ENCODE data around the gene ARHGEF2.
"Not testable (repeated sequence)": the region's sequence is repeated elsewhere in the genome, so short reads cannot be mapped to it uniquely, and the experiment has no call there.

ARHGEF2 gene

DNA sequence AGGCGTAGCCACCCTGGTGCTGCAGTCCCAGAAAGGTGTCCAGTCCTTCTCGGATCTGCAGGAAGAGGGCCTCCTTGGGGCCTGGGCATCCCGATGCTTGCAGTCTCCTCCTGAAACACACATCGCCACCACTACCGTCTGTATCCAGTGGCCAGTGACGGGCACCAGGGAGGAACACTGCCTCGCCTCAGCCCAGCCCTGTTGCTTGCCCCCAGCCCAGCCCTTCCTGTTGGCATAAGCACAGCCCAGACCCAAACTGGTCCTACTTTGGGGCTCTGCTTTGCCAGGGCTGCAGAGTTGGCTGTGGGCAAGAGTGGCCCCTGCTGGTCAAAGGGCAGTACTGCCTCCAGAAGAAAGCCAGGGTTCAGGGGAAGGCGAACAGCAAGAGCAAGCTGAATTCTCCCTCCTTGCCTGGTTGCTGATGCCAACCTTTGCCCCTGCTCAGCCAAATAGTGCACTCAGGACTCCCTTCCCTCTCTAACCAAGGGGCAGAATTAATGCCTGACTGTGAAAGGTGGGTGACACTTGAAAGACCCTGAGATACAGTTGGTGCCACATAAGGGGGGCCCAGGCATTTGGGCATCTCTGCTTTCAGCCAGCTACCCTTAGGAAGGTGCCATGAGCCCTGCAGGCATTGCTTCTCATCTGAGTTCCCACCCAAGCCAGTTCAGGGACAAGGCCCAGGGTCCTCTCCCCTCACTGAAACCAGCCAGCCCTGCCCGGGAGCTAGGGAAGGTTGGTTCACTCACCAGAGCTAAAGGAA lies 11.1 kb upstream of the ARHGEF2 start:
- peak; percentile 59 for DNase-seq

DNA sequence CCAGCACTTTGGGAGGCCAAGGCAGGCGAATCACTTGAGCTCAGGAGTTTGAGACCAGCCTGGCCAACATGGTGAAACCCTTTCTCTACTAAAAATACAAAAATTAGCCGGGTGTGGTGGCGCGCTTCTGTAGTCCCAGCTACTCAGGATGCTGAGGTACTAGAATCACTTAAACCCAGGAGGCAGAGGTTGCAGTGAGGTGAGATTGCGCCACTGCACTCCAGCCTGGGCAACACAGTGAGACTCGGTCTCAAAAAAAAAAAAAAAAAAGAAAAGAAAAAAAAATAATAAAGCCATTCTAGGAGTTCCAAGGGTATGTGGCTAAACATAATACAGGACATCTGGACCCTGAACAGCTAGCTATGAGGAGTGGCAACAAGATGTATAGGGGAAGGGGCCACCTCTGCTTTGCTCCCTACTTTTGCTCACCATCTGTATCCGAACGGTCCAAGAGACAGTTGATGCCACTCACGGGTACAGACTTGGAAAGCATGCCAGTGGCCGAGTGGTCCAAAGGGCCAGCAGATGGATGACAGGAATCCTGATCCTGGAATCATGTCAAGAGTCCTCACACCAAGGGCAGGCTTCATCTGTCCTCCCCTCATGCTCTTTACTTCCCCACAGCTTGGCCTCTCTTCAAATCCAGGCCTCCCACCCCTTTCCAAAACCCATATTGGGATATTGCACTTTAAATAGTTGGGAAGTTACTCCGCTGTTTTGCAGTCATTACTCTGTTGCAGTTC lies 6.7 kb upstream of the ARHGEF2 start:
- DNase-seq, result not testable (repeated sequence)

DNA sequence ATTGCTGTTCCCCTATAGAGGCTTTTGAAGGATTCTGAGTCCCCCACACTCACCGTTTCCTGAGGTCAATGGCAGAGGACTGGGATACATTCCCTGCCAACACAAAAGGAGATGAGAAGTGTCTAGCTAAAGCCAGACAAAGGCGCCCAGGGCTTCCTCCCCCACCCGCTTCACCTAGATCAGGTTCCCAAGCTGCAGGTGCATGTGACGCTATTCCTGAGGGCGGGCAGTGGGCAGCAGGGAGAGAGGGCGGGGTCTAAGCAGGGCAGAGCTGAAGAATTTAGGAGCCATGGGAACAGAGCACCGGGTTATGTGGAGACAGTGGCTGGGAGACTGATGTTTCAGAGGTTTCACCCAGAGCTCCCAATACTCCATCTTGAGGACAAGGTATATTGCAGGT lies 6.0 kb upstream of the ARHGEF2 start:
- peak; percentile 76 for DNase-seq

DNA sequence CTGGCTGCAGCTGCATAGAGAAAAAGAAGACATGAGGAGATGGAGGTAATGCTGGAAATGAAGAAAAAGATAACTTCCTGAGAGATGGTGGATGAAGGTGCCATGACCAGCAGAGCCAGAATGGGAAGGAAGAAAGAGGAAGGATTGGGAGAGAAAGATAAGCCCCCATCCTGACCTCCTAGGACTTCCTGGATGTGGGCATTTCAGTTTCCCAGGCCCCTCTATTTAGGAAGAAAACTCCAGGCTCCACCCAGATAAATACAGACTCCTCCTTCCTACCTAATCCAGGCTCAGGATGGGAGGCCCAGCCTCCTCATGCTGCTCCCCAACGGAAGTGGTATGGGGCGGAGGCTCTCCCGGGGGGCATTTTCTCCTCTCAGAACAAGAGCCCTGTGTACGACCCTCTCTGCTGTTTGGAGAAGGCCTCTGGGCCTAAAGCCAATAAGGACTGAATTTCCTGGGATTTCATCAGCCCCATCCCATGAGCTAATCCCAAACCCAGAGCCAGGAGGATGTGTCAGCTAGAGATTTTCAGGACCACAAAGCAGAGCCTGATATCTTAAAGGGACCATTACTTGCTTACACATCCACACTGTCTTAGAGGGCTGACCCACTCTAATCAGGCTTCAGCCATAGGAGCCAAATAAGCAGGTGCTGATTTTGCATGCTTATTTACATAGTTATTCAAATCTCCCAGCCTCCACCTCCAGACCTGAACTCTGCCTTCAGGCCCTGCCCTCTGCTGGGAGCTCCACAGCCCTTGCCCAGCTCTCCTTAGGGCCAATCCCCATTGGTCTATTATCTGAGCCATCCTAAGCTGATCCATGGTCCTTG lies 5.1 kb upstream of the ARHGEF2 start:
- DNase-seq, result peak; percentile 20

DNA sequence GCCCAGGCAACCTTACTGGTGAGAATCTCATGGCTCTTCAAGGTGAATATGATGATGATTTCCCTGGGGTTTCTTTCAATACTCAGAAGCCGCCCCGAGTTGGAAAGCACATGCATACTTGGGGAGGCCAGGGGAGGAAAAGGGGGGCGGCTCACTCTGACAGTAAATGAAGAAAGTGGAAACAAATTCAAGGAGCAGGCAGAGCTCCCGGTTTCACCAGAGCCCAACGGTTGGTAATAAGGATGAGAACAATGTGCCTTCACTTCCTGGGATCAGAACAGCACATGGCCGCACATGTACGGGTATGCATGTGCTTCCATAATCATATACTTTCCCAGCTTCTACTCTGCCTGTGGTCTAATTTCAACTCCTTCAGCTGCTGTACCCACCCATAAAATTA lies 3.8 kb upstream of the ARHGEF2 start:
- DNase-seq, result no peak

DNA sequence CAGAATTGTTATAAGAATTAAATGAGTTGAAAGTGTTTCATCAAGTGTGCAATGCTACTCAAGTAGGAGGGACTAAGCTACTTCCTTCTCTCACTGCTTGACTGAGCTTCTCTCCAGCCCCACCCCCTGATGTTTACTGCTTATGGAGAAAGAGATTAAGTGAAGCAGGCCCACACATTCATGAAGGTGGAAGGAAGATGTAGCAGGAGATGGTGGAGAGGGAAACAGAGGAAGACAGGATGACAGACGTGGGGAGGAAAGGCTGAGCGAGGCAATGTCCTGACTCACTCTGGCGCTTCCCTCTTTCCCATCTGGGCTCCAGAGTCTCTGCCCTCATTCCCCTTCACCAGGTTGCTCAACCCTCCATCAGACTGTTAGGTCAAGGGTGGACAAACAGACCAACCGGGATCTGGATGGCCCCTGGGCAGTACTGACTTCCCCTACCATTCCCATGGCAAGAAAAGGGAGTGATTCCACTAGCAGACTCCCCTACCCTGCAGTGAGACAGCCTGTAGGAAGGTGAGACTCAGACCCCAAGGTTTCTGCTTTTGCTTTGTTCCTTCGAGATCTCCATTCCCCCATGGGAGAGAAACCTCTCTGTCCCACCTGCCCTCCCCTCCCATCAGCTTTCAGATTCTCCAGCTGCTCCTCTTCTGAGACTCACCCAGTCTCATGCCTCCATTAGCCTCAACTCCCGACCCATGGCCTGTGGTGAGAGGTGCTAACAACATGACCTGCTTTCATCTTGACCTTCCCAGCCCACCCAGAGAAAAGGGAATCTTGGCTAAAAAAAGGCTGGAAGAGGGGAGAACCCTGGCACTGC lies 3.1 kb upstream of the ARHGEF2 start:
- DNase-seq, result no peak

DNA sequence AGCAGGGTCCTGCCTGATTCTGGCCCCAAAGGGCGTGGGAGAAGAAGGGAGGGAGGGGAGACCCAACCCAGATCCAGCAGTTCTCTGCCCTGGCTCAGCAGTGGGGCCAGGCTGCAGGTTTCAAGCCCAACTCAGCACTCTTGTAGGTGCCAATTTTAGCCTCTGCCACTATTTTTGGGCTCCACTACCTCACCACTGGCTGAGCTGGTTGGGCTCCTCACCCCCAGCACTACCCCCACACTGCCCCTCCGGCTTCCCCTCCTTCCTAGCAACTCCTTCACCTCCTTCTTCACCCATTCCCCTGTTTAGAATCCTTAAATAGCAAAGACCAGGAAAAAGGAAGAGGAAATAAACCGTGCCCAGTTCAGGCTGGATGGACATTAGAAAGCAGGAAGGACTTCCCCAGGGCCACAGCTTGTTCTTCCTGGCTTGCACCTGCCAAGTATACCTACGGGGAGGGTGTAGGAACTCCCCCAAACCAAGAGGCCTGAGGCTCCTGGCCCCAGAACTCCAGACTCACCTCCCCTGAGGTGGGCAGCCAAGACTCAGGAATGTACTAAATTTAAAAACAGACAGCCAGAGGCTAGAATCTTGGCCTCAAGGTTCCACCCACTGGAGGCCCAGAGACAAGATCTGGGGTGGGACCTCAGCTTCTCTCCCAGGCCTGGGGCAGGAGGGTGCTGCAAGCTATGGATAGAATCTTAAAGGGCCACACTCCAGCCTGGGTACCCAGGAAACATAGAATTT lies 1.4 kb upstream of the ARHGEF2 start:
- no peak for DNase-seq

DNA sequence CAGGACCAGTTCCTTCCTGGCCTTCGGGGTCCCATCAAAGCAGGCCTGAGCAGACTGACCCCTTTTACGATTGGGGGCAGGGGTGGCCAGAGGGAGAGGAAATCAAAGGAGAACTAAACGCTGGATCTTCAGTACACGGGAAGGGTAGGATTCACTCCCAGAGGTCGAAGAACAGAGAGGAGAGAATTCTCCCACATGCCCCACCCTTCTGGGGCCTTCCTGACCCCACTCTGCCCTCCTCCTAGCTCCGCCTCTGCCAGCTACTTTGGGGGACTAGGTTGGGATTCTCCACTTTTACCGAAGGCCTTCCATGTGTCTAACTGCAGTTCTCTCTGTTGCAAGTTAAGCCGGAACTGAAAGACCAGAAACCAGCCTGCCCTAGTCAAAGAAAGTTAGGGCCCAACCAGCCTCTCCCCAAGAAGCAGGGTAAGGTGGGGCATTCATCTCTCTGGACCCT lies 654 bp upstream of the ARHGEF2 start:
- no peak for DNase-seq

DNA sequence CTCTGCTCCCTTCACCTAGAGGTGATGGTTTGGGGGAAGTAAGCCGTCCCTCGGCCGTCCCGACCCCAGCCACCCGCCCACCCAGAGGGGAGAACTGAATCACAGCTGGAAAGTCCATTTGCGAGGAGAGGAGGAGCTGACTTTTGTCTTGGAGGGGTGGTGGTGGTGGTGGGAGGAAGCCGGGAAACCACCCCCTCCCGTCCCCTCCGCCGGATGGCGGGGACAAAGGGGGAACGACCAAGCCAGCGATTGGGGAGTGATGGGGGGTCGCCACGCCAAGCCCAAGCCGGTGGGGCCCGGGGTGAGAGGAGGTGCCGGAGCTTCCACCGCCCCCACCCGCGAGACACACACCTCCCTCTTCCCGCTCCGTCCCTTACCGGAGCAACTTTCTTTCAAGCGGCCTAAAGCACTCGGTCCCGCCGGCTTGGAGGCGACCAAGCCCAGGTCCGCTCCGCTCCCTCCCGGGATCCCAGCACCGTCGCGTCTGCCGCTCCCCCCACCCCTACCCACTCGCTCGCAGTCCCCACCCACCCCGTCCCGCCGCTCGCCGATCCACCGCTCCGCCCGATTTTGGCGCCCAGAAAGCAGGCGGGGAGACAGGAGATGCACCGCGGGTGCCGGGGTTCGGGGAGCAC lies 540 bp downstream of the ARHGEF2 start:
- DNase-seq, result no peak

DNA sequence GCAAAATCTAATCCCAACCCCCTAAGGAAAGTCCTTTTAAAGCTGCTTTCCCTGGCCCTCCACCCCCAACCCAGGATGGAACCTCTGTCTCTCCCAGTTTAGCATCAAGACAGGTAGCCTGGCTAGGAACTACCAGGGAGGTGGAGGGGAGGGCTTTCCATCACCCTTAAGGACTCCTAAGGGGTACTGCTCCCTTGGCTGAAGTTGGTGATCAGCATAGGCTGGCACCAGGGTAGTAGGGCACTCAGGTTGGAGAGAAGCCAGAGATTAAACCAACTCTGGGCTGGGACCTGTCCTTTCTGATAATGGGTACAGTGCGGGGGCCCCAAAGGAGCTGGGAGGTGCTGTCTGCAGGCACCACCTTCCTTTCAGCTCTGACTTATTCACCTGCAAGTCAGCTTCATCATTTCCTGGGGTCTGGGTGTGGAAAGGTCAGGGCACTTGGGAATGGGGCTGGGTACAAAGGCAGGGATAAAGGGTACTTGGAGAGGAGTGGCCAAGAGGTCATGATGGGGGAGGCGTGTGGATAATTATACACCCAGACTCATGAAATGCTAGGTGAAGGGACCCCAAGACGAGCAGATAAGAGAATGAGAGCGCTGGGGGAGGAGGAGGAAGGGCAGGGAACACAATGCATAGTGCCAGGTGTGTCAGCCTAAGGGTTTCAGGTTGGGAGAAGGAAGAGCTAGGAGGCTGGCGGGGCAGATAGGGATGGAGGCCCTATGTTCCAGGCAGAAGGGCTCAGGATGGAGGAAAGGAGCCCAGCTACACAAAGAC lies 1.2 kb downstream of the ARHGEF2 start:
- no peak for DNase-seq

DNA sequence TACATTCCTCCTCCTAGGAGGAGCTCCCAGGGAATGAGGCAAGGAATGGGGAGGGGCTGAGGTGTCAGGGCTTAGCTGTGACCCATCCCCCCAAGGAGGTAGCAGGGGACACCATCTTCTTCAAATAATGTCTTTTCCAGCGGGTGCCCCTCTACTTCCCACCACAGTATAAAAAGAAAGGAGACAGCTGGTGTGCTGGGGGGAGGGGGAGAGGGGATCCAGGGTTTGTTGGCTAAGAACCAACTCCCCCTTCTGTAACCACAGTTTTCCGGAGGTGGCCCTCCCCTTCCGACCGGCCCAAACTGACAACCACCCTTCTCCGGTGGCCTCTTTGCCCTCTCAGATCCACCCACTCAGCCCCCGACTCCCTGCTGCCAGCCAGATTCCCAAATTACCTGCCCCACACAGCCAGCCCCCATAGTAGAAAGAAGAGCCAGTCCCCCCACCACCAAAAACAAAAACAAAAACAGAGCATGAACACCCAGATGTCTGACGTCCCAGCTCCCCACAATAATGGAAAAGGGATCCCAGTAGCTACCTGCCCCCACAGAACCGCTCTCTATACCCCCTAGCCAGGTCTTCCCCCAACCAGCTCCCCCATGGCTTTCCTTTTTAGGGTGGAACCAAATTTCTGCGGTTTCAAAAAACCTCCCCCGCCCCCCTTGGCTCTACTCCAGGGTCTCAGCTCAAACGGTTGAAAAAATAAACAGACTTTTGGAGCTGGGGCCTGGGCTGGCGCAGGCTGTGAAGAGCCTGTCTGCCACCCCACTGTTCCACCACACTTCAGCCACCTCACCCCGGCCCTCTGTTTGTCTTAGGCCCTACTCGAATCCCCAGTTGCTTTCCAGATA lies 2.1 kb downstream of the ARHGEF2 start:
- no peak for DNase-seq

DNA sequence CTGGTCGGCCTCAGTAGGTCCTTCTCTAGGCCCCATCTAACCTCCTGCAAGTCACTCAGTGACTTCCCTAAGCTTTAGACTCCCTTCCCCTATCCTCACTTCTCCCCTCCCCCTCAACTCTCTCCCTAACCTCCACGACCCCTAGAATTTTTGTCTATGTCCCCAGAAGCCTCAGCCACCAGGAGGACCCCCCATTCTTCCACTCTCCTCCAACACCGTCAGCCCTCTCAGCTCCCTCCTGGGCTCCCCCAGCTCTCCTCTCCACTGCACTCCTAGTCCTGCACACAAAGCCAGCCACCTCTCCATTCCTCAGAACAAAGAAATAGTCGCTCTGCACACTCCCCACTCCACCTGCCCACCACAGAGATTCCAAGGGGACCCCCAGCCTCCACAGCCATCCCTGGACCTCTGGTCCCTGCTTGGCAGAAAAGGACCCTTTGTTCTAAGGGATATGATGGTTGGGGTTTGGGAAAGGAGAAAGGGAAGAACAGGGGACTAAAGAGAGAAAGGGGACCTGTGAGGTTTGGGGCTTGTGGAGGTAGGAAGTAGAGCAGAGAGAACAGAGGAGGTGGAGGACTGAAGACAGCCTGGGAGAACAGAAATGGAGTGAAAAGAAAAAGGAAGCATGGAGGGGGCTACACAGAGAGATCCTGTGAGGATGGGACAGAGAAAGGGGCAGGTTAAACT lies 2.8 kb downstream of the ARHGEF2 start:
- no peak for DNase-seq

DNA sequence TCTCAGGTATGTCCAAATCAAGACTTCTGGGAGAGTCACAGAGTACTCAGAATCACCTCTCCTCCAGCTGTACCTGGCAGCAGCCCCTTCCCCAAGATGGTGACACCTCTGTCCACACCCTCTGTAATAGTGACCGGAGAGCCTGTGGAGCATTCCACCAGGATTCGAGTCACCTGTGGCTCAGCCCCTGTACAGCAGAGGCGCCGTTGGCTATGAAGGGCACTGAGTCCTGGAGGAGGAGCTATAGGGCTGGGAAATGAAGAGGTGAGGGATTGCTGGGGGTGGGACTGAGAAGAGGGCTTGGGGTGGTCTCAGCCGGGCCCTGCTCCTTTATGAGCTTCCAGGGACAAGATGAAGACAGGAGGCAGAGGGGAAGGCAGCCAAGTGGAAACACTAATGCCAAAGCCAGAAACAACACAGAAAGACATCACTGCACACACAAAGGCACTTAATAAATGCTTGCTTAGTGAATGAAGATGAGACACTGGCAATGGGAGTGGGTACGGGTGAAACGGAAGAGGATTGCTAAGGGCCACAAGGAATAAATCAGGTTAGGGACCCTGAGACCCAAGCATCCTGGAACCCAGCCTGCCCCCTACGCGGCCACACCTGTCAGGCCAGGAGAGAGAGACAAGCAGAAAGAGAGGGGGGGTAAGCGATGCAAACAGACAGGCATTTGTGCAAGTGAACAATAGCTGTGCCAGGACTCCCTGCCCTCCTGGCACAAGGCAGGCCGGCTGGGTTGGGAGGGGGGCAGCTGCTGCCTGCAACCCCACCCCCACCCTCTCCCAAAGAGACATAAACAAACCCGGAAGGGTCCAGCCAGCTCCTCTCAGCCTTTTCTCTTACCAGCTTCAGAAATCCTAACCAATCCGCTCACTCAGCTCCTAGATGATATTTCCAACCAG lies 3.9 kb downstream of the ARHGEF2 start:
- no peak for DNase-seq

DNA sequence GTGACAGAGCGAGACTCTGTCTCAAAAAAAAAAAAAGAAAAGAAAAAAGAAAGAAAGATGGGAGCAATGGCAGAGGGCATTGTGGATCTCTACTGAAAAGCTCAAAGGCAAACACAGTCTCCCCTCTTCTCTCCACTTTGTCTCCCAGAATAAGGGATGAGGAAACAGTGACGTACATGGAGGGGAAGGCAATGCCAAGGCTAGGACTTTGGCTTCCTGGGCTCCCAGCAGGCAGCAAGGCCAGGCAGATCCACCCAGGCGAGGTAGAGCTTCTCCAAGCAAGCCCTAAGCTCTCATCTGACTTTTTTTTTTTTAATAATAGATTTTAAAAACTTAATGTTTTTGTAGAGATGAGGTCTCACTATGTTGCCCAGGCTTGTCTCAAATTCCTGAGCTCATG lies 4.6 kb downstream of the ARHGEF2 start:
- no peak for DNase-seq

DNA sequence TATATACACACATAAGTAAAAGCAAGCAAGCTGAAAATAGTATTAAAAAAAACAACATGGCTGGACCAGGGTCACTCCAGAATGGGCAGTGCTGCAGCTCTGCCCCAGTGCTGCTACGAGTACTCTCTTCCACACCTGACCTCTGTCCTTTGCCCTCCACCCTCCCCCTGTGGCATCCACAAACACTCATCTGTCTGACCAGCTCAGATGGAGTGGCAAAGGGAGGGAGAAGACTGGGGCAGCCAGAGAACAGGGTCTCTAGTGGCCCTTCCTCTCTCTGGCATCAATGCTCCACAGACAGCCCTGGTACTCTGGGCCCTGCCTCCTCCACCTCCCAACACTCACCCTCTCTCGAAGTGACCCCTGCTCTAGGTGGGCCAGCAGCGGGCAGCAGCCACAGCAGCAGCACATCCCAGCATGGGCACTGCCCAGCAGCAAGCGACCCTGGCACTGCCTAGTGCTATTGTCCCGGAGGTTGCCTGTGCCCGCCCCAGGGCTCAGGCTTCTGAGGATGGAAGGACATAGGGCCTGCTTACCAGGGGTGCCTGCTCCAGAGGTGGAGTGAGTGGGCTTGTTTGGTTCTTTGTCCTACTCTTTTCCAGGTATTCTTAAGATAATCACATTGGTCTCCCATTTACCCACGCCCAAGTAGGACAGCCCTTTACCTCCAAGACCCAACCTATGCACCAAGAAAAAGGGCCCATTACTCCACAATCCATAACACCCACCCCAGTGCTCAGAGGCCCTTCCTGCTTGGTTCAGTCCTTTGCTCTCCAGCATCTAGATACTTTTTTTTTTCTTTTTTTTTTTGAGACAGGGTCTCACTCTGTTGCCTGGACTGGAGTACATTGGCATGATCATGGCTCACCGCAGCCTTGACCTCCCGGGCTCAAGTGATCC lies 6.2 kb downstream of the ARHGEF2 start:
- no peak for DNase-seq

DNA sequence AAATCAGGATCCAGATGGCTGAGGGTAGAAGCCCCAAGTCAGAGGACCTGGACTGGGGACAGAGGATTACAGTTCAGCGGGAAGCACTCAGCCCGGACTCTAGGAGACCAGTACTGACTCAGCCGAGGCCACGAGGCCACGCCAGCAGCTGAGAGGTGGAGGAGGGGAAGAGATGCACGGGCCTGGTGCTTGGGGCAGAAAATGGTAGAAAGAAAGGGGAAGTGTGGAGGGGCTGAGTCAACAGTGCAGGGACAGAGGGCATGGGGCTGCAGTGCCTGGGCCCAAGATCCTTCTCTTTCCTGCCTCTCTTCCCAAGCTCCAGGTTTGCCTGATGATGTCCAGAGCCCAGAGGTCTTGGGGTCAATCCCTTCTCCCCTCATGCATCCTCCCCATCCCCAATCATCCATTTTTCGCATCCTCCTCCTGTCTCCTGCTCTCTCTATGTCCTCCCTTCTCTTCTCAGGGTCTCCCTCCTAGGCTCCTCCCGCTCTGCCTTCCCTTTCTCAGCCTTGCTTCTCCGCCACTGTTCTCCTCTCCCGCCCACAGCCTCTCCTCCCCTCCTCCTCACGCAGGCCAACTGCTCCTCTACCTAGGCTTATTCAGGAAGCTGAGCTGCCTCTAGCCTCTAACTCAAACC lies 7.7 kb downstream of the ARHGEF2 start:
- no peak for DNase-seq
